PFSK-1 (cell line): ENCODE data around the gene TDRD5.

Source experiments
- FOXP2 ChIP-seq: optimal IDR thresholded peaks from 2 replicates; pipeline ENCODE3; 2011; ENCODE audit warnings: borderline replicate concordance, control low read depth, inconsistent platforms; ENCODE audit not compliant: insufficient read depth; ENCODE audit errors: extremely low read length, extremely low read depth
- POLR2AphosphoS5 ChIP-seq: IDR thresholded peaks from 2 replicates; pipeline ENCODE4 v1.6.1; 2012; ENCODE audit warnings: low read depth, mild to moderate bottlenecking, control low read depth, low read length, moderate library complexity
- REST ChIP-seq, 2 experiments: IDR thresholded peaks; 2 replicates each; pipeline versions ENCODE4 v1.6.1 to v1.8.0; 2011 to 2012; ENCODE audit warnings: low read depth in 2 of 2, low read length in 2 of 2, control low read depth in 1 of 2, inconsistent platforms in 1 of 2, mild to moderate bottlenecking in 1 of 2, moderate library complexity in 1 of 2; ENCODE audit not compliant: insufficient read depth in 1 of 2
- SIN3A ChIP-seq: IDR thresholded peaks from 2 replicates; pipeline ENCODE4 v1.6.1; 2012; ENCODE audit warnings: mild to moderate bottlenecking, low read length, moderate library complexity, borderline replicate concordance; ENCODE audit not compliant: insufficient read depth
- TAF1 ChIP-seq: IDR thresholded peaks from 2 replicates; pipeline ENCODE4 v1.6.1; 2012; ENCODE audit warnings: low read length, control low read depth, borderline replicate concordance; ENCODE audit not compliant: insufficient read depth

The TDRD5 gene

GRCh38 chr1:179590671-179591070 lies 961 bp upstream of the TDRD5 start:
- TF ChIP-seq SIN3A, result no peak
- TF ChIP-seq POLR2AphosphoS5, result no peak
- no peak for TF ChIP-seq REST (IDR thresholded peaks at IDR 0.05; ENCODE audit: insufficient read depth in 1 of 2, low read depth in 2 of 2, low read length in 2 of 2)
- no peak for TF ChIP-seq FOXP2
- TF ChIP-seq TAF1, result no peak

GRCh38 chr1:179591253-179591591 lies 410 bp upstream of the TDRD5 start:
- TF ChIP-seq POLR2AphosphoS5 (no peak), FOXP2 (no peak), SIN3A (no peak), TAF1 (no peak), REST (IDR thresholded peaks at IDR 0.05; ENCODE audit: insufficient read depth in 1 of 2, low read depth in 2 of 2, low read length in 2 of 2) (no peak)

- TF ChIP-seq SIN3A (no peak), POLR2AphosphoS5 (no peak), TAF1 (no peak), REST (IDR thresholded peaks at IDR 0.05; ENCODE audit: insufficient read depth in 1 of 2, low read depth in 2 of 2, low read length in 2 of 2) (no peak), FOXP2 (no peak)
These were observed 7.0 kb downstream of the TDRD5 start for GRCh38 chr1:179598631-179599030.

- TF ChIP-seq FOXP2 (no peak), POLR2AphosphoS5 (no peak), SIN3A (no peak), REST (IDR thresholded peaks at IDR 0.05; ENCODE audit: insufficient read depth in 1 of 2, low read depth in 2 of 2, low read length in 2 of 2) (no peak), TAF1 (no peak)
These were observed 8.1 kb downstream of the TDRD5 start for GRCh38 chr1:179599623-179600249.

GRCh38 chr1:179601093-179601492 lies 9.5 kb downstream of the TDRD5 start:
- TF ChIP-seq POLR2AphosphoS5 (no peak), REST (IDR thresholded peaks at IDR 0.05; ENCODE audit: insufficient read depth in 1 of 2, low read depth in 2 of 2, low read length in 2 of 2) (no peak), SIN3A (no peak), FOXP2 (no peak), TAF1 (no peak)
